GM20431 (cell line): ENCODE data around the gene SOX11.

ENCODE experiments used
- in situ Hi-C: fragments of 300-500 bp; cut with MseI, MboI; formaldehyde crosslinking; loops from one replicate; pipeline ENCODE4 v1.15.0; 2020; ENCODE audit warnings: low sequenced_read_pairs; ENCODE audit not compliant: unreplicated experiment

SOX11 gene

DNA sequence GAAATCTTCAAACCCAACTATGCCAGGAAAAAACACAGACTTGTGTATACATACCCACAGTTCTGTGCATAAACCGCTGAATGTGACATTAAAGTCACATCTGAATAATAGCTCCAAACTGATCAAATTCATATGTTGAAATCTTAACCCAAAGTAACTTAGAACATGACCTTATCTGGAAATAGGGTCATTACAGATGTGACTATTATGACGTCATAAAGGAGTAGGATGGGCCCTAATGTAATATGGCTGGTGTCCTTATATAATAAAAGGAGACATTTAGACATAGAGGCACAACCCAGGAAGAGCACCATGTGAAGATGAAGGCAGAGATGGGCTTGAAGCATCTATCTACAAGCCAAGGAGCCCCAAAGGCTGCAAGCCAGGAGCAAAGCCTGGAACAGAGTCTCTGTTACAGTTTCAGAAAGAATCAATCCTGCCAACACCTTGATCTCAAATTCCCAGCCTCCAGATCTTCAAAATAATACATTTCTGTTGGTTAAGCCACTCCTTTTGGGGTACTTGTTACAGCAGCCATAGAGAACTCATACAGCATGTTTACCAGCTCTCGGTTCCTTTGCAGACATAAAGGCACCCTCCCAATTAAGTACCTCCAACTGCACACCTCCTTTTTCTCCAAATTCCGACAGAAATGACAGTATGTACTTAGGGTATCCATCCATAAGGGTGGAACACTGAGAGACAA, 27.6 kb downstream of the SOX11 start:
- in situ Hi-C loops: no loop called here

DNA sequence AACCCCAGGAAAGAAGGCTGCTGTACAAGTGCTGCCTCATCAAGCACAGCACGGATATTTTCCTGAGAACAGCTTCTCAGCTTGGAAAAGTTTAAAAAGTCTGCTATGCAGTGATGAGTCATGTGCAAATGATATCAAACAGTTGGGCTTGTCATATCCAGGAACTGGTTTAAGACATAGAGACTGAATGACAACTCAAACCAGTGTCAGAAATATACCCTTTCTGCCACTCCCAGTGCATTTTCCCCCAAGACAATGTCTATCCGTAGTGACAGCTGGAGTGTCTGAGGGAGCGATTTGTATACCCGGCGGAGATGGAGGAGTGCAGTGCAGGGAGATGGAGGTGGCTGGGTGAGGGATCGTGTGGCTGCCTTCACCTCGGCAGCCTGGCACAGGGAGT, 28.2 kb downstream of the SOX11 start:
- in situ Hi-C loops: no loop called here

DNA sequence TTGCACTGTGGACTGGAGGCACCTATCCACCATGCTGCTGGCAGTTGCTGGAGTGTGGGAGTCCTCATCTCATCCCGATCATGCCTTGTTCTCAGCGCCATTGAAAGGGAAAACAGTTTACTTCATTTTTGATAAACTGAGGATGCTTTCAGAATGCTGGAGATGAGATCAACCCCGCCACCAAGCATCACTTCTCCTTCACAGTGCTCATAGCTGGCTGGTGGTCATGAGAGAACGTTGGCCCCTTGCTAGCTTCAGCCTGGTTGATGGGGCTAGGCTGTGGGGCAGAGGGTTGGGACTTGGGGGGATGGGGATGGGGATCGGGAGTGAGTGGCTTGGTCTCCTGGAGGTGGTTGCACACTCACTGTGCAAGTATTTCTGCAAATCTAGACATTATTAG, 30.1 kb downstream of the SOX11 start:
- in situ Hi-C loops: no loop called here

- in situ Hi-C loops: no loop called here
Measured at GRCh38 chr2:5723791-5724735, 31.9 kb downstream of the SOX11 start.

- in situ Hi-C loops: no loop called here
Measured at GRCh38 chr2:5725072-5725471, 32.9 kb downstream of the SOX11 start.

DNA sequence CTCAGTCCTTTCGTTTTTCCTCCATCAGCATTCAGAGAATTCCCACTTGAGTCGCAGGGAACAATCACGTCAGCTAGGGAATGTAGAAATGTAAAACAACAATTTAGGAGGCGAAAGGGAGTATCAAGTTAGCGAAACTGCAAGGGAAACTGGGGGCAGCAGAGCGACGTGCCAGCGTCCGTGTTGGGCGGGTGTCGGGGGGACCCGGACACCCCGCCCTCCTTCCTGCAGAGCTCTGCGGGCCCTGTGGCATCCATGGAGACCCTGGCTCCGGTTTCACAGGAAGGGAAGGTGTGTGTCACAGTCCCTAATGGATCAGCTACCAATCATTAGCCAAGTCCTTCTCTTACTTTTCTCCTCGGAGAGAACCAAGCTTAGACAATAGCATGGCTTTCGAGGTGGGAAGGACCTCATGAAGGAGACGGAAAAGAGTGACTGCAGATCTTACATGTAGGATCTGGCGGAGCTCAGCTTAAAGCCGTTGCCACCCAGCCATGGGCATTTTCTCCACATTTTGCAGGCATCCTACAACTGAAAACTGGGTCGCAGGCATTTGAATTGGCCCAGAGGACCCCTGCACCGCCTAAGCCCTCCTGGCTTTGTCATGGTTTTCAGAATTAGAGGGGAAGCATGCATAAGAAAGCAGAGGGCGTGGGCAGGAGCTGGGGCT, 33.7 kb downstream of the SOX11 start:
- in situ Hi-C loops: no loop called here

DNA sequence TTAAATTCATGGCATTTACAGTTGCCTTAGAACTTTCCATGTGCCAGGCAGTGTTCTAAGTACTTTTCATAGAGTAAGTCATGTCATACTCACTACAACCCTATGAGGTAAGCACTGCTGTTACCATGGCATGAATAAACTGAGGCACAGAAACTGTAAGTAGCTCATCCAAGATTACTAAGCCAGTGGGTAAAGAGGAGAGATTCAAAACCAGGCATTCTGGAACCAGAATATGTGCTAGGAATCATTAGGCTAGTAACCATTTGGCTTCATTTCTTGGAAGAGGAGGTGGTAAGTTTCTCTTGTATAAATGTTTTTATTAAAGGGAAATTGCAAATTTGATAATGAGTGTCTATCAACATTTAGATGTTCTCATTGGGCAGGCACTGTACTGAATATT, 35.1 kb downstream of the SOX11 start:
- in situ Hi-C loops: no loop called here

GRCh38 chr2:5729416-5729815, 37.2 kb downstream of the SOX11 start:
- in situ Hi-C loops: no loop called here

DNA sequence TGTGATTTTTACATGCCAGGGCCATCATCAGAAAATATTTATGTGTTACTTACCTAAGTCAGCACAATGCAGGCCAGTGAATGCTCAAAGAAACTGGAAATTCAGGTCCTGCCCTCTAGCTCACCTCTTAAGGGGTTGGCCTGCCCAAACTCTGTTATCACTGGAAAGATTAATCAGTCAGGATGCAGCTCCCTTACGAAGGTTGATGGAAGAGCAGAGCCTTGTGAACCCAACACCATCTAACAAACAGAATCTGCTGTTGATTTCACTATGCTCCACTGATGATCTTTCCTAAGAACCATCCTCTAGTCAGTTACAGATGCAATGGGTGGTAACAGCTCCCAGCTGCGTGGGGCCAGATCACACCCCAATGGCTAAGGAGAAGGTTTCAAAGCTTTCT, 38.2 kb downstream of the SOX11 start:
- in situ Hi-C loops: no loop called here

GRCh38 chr2:5734859-5735520, 42.8 kb downstream of the SOX11 start:
- in situ Hi-C loops: no loop called here

GRCh38 chr2:5735521-5735861, 43.3 kb downstream of the SOX11 start:
- in situ Hi-C loops: no loop called here

DNA sequence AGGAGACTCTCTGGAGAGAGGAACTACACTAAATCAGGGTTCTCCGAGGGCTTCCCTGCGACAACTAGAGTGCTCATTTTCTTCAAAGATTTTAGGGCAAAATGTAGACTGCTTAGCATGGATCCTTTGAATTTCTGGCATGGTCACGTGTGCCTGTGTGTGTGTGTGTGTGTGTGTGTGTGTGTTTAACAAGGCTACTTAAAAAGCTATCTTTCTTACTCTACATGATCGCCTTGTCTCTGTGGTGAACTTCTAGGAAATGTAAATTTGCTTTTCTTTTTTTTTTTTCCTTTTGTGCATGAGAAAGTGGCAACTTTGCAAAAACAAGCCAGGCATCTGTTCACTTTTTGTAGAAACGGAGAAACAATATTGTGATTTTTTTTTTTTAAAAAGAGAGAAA, 43.9 kb downstream of the SOX11 start:
- in situ Hi-C loops: no loop called here

DNA sequence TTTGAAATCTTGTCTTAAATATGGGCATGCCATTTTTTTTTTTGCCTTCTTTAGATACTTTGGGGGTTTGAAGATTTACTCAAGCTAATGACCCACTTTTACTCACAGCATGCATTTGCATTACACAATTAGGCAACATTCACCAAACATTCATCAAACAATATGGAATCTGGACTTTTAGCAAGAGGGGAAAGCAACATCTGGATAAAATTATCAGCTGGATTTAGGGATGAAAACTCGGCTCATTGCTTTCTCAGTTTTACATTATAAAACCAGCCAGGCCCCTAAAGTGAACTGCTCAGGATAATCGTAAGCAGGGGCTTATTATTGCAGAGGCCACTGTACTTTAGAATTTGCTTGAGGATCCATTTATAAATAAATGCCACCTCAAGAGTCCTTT, 44.7 kb downstream of the SOX11 start:
- in situ Hi-C loops: no loop called here

GRCh38 chr2:5740053-5740452, 47.9 kb downstream of the SOX11 start:
- in situ Hi-C loops: no loop called here

DNA sequence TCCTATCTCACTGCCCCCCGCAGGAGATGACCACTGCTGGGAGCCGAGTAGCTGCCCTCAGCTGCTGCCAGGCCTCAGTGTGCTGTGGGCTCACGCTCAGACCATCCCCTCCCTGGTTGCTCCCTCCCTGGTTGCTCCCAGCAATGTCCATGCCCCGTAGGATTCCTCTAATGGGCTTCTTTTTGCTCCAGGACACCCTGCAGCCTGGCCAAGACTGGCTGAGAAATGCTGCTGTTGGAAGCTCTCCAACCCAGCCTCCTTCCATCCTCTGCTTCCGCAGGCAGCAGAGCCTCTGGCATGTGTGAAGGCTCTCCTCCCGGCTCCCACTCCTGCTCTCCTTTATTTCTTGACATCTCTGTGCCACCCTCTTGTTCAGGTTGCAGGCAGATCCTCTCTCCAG, 48.6 kb downstream of the SOX11 start:
- in situ Hi-C loops: no loop called here

GRCh38 chr2:5741242-5741641, 49.1 kb downstream of the SOX11 start:
- in situ Hi-C loops: no loop called here

GRCh38 chr2:5742126-5742525, 49.9 kb downstream of the SOX11 start:
- in situ Hi-C loops: no loop called here

- in situ Hi-C loops: no loop called here
Measured at GRCh38 chr2:5748391-5748790, 56.2 kb downstream of the SOX11 start.

DNA sequence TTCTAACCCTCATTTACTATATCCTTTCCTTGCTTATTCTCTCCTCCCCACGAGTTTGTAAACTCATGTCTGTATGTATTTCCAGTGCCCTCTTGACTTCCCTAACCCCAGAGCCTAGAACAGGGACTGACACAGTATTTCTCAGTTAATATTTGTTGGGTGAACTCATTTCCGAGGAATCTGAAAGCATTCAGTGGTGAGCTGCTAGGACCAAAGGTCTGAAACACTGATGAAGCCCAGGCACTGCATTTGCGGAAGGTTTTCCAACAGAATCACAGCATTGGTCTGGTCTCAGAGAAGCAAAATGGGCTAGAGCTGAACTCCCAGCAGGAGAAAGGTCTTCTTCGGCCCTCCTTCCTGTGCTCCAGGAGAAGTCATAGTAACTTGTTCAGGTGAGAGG, 56.8 kb downstream of the SOX11 start:
- in situ Hi-C loops: no loop called here

DNA sequence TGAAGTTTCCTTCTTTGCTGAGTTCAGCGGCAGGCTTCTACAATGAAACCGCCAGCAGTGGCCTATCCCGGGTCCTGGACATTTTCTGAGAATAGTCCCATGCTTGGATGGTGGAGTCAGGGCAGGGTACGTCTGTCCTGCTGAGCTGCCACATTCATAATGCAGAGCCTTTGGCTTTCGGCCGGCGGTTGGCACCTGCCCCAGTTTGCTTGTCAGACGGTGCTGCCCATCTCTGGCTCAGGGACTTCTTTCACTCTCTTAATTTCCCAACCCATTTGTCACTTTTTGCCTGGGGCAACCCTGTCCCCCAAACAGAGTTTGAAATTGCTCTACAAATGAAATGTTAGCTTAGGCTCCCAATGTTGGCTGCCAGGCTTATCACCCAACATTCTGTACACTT, 57.2 kb downstream of the SOX11 start:
- in situ Hi-C loops: no loop called here
